GM23338 (cell line): Measurements from ENCODE around the gene SSBP2.

Experiments used
- CREB1 ChIP-seq: fragments of 250-450 bp; sonication (Bioruptor Pico); IDR thresholded peaks from 2 replicates; pipeline ENCODE4 v1.5.0; 2020; ENCODE audit warnings: low read depth, mild to moderate bottlenecking, moderate library complexity
- EZH2 ChIP-seq: fragments of 200-600 bp; sonication (generic); IDR thresholded peaks from one replicate; pipeline ENCODE4 v1.8.0; 2017; ENCODE audit warnings: antibody characterized with exemption, mild to moderate bottlenecking, low read depth; ENCODE audit not compliant: unreplicated experiment
- EZH2phosphoT487 ChIP-seq: fragments of 200-600 bp; sonication (generic); IDR thresholded peaks from one replicate; pipeline ENCODE4 v1.8.1; 2018; ENCODE audit warnings: antibody characterized with exemption; ENCODE audit not compliant: unreplicated experiment
- POLR2AphosphoS5 ChIP-seq: IDR thresholded peaks from 2 replicates; pipeline ENCODE4 v1.6.1; 2016; ENCODE audit warnings: antibody characterized with exemption, low read depth
- ZNF114 ChIP-seq: fragments of 250-450 bp; sonication (Bioruptor Pico); IDR thresholded peaks from 2 replicates; pipeline ENCODE4 v1.5.0; 2020; ENCODE audit warnings: mild to moderate bottlenecking, moderate library complexity
- TF ChIP-seq, protein P1 (sequence below), 2 experiments: fragments of 200-600 bp in 1 of 2; sonication (generic) in 1 of 2; conservative IDR thresholded peaks; 2 replicates each; pipeline versions ENCODE4 v1.5.1 to v1.6.1; 2016 to 2017; ENCODE audit warnings: antibody characterized with exemption in 2 of 2, low read depth in 2 of 2, mild to moderate bottlenecking in 2 of 2, moderate library complexity in 1 of 2

- TF ChIP-seq EZH2 (no peak), POLR2AphosphoS5 (no peak), EZH2phosphoT487 (no peak), CREB1 (no peak), ZNF114 (CRISPR knock-in tag) (no peak)
- TF ChIP-seq, protein P1, sequence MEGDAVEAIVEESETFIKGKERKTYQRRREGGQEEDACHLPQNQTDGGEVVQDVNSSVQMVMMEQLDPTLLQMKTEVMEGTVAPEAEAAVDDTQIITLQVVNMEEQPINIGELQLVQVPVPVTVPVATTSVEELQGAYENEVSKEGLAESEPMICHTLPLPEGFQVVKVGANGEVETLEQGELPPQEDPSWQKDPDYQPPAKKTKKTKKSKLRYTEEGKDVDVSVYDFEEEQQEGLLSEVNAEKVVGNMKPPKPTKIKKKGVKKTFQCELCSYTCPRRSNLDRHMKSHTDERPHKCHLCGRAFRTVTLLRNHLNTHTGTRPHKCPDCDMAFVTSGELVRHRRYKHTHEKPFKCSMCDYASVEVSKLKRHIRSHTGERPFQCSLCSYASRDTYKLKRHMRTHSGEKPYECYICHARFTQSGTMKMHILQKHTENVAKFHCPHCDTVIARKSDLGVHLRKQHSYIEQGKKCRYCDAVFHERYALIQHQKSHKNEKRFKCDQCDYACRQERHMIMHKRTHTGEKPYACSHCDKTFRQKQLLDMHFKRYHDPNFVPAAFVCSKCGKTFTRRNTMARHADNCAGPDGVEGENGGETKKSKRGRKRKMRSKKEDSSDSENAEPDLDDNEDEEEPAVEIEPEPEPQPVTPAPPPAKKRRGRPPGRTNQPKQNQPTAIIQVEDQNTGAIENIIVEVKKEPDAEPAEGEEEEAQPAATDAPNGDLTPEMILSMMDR (conservative IDR thresholded peaks at IDR 0.05; ENCODE audit: low read depth in 2 of 2): no peak
These were observed 328.2 kb downstream of the SSBP2 start for GRCh38 chr5:81422671-81423070.
